CD4-positive, alpha-beta T cell treated with Interleukin-6 for 4 hours (primary cell): ENCODE results near the gene TMEM125.

Experiments
- DNase-seq: peaks from one replicate; pipeline ENCODE4 v3.0.0-alpha.2; 2020; ENCODE audit warnings: mixed read lengths

The TMEM125 gene

DNA sequence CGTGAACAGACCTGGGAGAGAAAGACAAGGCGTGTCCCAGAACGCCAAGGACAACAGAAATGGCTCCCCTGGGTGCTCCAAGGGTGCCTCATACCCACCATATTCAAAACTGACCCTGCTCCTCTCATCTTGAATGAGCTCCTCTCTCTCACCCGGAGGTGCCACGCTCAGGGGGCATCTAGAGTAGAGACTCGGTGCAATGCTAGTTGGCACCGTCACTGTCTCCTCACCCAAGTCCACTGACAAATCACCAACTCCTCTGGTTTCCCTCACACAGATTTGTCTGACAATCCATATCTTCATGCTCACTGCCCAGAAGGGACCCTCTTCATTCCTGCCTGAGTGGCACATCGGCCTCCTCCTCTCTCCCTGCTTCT, 5.0 kb downstream of the TMEM125 start:
- no peak for DNase-seq

DNA sequence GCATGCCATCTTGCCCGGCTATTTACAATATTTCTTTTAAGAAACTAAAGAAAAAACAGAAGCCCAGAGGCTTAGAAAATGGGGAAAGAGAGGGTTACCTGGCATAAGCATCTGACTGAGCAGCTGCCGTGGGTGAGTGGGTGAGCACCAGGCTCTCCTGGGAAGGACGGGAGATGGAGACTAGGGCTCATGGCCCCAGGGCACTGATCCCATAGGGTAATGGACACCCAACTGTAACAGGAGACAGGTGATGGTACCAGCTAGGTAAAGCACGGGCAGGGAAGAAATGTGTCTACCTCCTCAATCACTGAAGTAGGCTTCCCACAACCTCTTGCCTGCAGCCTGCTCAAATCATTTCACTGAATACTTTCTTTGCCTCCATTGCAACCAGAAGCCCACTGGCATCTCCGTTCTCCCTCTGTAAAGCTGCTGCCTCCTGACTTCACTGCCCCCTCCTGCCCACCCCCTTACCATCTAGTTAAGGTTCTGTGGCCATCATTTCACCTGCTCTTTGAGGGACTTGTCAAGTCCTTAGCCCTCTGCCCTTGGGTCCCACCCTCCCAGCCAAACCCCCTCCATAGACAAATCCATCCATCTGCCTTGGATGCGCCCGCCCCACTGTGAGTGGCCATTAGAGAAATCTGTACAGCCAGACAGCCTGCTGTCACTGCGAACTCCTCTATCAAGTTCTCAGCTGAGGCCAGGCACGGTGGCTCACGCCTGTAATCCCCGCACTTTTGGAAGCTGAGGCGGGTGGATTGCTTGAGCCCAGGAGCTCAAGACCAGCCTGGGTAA, 6.2 kb downstream of the TMEM125 start:
- DNase-seq, result no peak

DNA sequence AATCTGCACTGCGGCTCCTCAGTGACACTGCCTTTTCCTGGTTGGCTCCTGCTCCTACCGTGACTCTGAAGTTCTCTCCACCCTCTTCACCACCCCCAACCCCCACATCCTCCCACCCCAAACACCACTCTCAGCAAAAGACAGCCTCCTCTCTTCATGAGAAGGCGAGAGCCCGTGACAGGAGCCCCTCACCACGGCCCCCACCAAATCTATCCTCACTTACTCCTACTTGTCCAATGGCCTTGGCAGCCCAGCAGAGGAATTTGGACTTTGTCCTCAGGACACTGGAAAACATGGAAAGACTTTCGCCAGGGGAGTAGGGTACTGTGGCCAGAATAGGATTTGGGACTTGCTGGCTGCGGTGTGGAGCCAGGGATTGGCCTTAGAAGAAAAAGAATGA, 6.9 kb downstream of the TMEM125 start:
- DNase-seq, result no peak

DNA sequence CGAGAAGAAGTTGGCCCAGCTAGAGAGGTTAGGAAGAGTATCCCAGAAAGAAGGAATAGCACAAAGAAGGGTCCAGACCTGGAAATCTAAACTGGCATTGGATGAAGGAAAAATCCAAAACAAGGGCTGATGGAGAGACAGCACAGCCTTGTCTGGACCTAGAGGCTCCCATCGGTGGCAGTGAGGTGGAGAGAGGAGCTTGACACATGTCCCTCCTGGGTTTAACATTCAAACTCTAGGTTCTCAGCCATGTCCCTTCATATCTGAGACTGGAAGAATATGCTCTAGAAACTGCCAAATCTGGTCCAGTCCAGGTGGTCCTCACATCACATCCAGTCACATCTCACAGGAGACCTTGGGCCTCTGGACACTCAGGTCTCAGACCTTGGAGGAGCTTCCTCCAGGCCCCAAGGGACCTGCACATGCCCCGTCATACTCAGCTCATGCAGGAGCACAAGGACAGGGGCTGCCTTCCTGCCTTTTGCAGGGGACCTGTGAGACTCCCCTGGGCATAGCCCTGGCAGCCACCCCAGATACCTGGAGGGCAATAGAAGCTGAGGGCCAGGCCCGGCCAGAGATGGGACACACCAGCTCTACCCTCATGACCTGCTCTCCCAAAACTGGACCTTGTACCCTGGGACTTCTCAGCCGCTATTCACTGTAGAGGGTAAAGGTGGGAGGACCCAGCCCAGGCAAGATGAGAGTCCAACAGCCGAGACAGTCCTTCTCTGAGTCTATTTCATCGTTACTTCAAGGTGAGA, 7.5 kb downstream of the TMEM125 start:
- no peak for DNase-seq

DNA sequence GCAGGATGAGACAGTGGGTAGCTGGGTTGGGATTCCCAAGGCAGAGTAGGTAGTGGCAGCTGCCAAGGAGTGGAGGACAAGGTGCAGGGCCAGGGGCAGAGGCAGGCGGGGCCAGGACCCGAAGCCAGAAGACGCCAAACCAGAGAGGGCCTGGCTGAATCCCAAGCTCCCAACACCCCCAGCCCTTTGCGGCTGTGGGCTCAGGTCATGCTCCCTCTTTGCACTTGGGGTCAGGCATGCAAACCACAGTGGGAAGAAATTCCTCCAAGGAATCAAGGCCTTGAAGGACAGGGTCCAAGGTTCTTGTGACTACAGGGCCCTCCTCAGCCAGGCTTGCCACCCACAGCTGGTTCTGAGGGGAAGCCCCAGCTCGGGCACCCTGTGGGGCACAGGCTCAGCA, 9.4 kb downstream of the TMEM125 start:
- DNase-seq, result no peak

DNA sequence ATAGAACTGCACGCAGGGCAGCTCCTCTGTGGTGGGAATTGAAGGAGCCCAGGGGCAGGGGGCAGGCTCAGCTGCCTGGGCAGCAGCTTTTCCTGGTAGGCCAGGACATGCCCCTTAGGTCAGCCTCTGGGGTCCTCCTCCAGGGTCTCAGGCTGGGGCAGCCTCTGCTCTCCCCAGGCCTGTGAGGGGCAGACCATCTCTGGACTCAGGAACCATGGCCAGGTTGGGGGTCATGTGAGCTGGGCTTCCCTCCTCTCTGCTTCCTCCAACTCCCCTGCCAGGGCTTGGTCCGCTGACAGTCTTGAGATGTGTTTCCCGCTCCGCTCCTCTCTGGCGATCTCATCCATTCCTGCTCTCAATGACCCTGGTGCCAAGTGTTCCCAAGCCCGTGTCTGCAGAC, 9.9 kb downstream of the TMEM125 start:
- DNase-seq, result no peak

DNA sequence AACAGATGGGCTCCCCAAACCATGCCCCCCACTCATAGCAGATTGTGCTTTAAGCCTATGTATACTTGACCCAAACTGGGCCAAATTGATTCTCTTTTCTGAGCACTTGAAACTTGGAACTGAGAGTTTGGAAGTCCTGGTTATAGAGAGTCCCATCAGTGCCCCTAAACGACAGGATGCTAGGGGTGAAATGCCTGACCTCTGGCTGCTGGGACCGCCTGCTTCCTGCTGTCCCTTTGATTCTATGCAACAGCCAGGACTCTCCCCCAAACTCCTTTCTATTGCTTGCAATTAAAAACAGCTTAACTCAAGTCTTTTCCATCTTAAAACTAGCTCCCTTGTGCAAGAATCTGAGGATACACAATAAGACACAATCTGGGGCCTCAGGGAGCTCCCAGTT, 10.9 kb downstream of the TMEM125 start:
- DNase-seq, result no peak

DNA sequence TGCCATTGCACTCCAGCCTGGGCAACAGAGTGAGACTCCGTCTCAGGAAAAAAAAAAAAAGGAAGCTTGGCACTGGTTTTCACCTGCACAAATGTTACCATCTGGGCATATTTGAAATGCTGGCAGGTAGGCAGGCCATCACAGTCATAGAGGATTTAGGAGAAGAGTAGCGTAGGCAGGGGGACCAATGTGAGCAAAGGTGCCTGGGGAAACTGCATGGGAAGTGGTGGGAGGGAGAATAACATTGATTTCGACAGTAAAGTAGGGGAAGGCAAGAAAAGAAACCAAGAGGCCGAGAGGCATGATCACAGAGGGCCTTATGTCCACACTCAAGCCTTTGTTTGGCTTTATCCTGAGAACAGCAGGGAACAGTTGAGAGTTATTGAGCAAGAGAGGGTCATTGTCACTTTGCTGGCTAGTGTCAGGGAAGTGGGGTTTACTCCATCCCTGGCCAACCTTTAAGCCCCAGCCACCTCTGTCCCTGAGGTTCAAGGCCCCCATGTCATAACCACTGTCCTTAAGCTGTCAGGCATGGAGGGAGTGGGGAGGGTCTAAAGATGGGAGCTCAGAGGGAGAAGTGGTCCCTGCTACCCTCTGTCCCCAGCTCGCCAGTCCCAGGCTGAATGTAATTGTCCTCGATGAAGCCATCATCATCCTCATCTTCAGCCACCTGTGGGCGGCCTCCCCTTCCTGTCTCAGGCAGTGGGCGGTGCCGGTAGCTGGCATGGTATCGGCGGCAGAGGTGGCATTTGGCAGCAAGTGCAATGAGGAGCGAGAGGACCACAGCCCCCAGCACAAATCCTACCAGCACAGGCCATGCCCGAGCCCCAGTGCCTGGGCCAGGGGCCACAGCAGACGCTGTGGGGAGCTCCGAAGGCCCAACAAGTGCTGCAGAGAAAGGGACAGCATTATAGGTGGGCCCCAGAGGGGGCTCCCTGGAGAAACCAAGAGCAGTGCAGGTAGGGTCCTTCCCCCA, 12.7 kb downstream of the TMEM125 start:
- DNase-seq, result no peak

DNA sequence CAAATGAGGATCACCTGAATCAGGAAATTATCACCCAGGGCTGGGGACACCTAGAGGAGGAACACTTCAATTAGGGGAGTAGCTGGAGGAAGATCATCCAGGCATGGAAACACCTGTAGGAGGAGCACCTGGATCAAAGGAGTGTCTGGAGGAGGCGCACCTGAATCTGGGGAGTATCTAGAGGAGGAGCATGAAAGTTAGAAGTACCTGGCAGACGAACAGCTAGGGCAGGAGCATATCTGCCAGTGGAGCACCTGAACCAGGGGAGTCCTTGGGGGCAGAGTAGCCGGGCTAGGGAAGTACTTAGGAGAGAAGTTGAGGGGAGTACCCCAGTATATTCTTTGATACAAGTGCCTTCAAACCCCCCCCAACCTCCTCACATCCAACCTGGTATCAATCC, 14.3 kb downstream of the TMEM125 start:
- DNase-seq, result no peak

DNA sequence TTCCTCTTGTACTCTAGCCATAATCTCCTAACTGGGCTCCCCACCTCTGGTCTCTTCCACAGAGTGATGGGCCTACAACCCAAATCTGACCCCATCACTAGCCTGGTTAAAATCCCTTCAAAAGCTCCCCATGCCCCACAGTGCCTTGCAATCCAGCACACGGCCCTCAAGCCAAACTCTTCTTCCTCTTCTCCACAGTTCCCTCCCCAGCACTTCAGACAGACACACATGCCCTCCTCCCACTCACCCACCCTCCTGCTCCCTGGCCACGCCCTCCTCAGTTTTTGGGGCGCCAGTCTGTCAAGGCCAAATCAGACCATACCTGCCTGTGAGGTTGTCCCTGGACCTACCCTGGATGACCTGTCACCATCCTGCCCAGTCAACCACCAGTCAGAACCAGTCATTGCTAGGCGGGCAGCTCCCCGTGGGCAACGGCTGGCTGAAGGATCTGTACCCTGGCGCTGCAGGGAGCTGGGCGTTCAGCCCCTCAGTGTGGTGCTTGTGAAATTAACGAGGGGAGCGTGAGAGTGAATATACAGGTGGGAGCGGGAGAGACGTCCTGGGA, 14.8 kb downstream of the TMEM125 start:
- no peak for DNase-seq

DNA sequence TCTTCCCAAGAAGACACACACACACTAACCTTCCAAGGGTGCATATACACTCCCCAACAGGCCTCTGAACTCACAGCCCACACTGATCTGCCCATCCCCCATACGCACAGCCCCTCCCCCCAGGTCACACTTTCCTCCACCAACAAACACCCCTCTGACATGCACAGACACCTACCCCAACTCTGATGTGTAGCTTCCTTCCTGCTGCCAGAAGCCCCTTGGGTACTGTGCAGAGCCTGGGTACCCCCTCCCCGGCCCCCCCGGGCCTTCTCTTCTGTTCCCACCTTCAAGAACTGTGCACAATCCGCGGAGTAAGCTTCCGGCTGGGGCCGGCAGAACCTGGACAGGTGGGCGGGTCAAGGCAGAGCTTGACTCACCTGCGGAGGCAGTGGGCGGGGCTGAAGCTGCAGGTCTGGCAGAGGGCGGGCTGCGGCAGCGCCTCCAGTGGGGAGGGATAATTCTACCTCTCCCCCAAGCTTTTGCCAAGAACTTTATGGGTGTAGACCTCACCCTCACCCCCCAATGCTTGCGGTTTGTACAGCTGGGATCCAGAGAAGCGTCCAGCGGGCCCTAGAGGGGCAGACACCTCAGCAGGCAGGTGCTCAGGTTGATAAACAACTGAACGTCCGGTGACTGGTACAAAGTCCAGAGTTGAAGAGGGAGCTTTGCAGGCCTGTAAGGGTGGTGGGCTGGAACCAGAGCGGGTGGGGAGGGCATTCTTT, 15.6 kb downstream of the TMEM125 start, which contains the start of gene C1orf210:
Gene C1orf210 (minus strand): TSS at position 313 of the 722 bp plus-strand sequence. CDS start 2,311 bp downstream, outside the sequence.
- DNase-seq, result peak; percentile 15

DNA sequence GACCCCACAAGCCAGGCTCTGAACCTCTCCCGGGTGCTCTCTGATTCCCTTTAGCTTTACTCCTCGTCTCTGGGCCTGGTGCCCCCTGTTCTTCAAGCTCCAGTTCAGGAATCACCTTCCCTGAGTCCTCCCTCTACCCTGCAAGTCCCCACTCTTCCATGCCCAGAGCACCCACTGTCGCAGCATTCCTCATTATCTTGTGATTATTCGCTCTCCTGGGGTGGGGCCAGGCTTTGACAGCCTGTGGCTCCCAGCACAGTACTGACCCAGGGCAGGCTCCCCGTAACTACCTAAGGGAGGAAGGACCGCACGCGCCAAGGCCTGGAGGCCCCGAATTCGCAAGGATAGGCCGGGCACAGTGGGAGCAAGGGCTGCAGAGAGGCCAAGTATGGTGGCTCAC, 16.3 kb downstream of the TMEM125 start:
- DNase-seq, result no peak

DNA sequence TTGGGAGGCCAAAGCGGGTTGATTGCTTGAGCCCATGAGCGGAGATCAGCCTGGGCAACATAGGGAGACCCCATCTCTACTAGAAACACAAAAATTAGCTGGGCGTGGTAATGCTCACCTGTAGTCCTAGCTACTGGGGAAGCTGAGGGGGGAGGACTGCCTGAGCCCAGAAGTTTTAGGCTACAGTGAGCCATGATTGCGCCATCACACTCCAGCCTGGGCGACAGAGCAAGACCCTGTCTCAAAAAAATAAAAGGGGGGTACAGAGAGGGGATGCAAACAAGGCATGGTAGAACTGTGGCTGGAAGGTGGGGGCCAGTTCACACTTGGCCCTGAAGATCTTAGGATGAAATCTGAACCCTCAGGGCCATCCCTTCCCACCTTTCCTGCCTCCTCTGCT, 16.8 kb downstream of the TMEM125 start:
- DNase-seq, result no peak

DNA sequence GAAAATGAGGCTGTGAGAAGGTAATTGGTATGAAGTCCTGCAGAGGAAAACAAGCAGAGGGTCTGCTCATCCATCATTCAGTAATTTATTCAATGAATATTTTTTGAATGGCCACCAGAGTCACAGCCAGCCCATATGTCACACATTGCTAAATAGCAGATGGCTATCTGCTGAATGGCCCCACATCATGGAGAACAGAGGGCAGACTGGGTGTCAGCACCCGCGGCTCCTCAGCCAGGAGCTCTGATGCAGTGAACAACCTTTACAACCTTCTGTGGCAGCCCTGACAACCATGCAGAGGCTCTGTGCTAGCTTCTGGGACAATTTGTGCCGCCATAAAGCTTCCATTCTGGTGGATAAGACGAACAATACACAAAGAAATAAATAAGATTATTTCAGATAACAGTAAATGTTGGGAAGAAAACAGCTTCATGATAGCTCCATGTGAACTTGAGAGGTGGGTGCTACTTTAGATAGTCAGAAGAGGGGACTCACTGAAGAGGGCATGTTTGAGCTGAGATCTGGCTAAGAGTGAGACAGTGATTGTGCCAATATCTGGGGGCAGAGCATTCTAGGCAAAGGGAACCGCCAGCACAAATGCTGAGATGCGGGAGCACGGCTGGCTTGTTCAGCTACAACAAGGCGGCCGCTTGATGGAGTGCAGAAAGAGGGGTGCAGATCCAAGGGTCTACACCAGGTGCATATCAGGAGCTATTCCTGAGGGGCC, 18.4 kb downstream of the TMEM125 start:
- DNase-seq, result no peak

DNA sequence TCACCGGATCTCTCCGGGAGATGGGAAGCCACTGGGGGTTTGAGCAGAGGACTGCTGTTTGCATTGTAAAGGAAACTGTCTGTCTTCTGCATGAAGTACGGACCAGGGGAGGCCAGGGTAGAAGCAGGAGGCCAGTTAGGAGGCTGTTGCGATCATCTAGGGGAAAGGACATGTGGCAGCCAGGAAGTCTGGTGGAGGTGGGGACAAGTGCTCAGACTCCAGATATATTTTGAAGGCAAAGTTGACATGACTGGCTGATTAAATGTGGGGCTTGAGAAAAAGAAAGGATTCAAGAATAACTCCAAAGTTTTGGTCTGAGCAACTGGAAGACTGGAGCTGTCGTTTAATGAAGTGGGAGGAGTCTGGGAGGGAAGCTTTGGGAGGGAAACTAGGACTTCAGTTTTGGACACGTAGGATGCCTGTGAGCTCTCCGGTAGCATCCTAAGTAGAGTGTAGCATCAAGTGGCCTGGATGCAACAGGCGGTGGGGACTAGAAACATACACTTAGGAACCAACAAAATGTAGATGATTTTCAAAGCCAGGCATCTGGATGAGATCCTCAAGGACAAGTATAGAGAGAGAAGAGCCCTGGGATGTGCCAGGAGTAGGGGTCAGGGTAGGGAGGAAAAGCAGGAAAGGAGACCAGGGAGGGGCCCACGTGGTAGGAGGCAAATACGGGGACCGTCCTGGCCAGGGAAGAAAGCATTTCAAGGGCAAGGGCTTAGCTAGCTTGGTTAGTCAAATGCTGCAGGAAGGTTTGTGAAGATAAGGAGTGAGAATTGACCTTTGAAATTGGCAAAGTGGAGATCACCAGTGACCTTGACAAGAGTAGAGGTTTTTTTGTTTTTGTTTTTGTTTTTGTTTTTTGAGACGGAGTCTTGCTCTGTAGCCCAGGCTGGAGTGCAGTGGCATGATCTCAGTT, 19.3 kb downstream of the TMEM125 start:
- no peak for DNase-seq

DNA sequence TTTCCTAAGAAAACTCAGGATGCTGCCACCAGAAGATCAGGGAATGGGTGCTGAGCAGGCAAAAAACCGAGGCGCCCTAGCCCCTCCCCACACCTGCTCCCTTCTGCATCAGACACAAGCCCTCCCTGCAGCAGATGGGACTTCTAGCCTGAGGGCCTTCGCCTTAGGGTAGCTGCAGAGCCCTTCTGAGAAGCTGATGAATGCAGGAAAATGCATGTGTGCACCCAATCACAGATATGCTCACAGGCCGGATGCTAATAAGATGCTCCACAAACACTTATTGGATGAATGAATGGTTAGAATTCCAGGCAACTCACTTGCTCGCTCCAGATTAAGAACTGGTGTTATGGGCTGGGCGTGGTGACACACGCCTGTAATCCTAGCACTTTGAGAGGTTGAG, 22.4 kb downstream of the TMEM125 start:
- no peak for DNase-seq

DNA sequence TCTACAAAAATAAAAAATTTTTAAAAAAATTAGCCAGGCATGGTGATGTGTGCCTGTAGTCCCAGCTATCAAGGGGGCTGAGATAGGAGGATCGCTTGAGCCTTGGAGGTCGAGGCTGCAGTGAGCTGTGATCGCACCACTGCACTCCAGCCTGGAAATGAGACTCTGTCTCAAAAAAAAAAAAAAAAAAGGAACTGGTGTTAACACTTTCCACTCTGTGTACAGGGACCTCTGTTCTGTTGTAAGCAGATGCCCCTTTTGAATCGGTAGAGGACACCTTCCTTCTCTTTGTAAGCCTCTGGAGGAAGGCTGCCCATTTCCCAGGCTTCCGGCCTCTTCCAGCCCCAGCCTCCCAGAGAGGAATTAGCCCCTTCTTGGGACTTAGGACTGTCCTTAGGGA, 22.9 kb downstream of the TMEM125 start:
- DNase-seq, result no peak

DNA sequence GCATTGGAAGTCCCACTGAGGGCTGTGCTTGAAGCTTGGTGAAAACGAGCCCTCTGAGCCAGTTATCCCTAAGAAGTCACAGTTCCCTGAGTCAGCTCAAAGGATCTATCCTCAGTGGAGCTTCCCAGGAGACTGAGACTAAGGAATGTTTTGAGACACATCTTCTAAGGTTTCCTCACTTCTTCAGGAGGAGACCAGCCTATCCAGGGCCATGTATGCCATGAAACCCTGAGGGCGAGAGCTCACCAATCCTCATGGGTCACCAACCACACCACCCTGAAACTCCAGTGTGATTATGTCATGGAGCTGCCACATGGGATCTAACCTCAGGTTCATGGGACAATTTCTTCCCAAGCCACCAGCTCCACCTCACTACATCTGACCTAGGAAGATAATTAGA, 23.4 kb downstream of the TMEM125 start:
- no peak for DNase-seq

DNA sequence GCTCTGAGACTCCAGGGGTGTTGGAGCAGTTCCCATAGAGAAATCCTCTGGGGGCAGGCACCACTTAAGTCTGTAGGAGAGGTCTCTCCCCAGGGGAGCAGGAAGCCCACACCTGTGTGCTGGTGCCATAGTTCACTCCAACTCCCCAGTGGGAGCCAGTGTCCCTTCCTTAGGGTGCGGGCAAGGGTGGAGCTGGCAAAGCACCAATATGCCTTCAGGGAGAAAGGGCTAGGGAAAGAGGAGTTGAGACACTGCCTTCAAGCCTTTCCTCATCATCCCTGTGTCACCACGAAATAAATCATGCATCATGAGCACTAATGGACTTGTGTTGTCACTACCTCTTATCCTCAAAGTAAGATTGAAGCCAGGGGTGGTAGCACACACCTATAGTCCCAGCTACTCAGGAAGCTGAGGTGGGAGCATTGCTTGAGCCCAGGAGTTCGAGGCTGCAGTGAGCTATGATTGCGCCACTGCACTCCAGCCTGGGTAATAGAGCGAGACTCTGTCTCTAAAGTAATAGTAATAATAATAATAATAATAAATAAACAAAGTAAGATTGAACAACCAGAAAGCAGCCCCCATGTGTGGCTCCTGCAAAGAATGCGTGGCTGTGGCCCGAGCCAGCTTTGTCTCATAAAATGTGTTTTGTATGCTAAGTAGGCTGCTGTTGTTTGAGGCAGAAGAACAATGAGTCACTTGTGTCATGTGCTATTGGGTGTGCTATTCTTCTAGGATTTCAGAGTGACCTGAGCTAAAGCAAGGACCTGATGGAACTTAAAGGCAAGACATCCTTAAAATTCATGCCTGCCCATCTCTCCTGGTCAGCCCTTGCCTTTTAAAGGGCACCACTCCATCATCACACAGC, 24.3 kb downstream of the TMEM125 start:
- DNase-seq, result no peak
